Naive B cell (primary cell): ENCODE results near the gene GFRA4. TPM values are rescaled to one million over a fixed set of nuclear protein-coding genes. Genes with fewer than 3 reads are reported as not detected.
A peak's percentile ranks its signal among the peaks of the same experiment; 100 is the strongest.

Experiments
- ATAC-seq, 2 donors: fragments of 150-1000 bp; cut with Tn5 transposase; 2 replicates each; pipeline ENCODE4 v1.10.0; 2021; ENCODE audit warnings: low read depth in 2 of 2, mild to moderate bottlenecking in 2 of 2, moderate library complexity in 2 of 2
- DNase-seq: peaks from one replicate; pipeline ENCODE4 v3.0.0; 2022
- H3K27ac Mint-ChIP-seq, 6 donors: one replicate each; pipeline ENCODE4 v1.8.0; 2020 to 2022; ENCODE audit warnings: mild to moderate bottlenecking in 6 of 6, mixed read lengths in 6 of 6, moderate library complexity in 5 of 6, inconsistent platforms in 2 of 6
- H3K27me3 Mint-ChIP-seq, 3 donors: one replicate each; pipeline ENCODE4 v1.8.0; 2021 to 2022; ENCODE audit warnings: mixed read lengths in 3 of 3, mild to moderate bottlenecking in 1 of 3
- H3K36me3 Mint-ChIP-seq, 2 donors: one replicate each; pipeline ENCODE4 v1.8.0; 2020 to 2022; ENCODE audit warnings: mixed read lengths in 2 of 2, inconsistent platforms in 1 of 2, mild to moderate bottlenecking in 1 of 2
- H3K4me1 Mint-ChIP-seq, 3 donors: one replicate each; pipeline ENCODE4 v1.8.0; 2020 to 2022; ENCODE audit warnings: mixed read lengths in 3 of 3, inconsistent platforms in 1 of 3, mild to moderate bottlenecking in 1 of 3, moderate library complexity in 1 of 3
- H3K4me3 Mint-ChIP-seq, 8 donors: one replicate each; pipeline ENCODE4 v1.8.0; 2020 to 2022; ENCODE audit warnings: mild to moderate bottlenecking in 8 of 8, mixed read lengths in 8 of 8, moderate library complexity in 8 of 8, inconsistent platforms in 2 of 8
- H3K9me3 Mint-ChIP-seq, 7 donors: one replicate each; pipeline ENCODE4 v1.8.0; 2020 to 2022; ENCODE audit warnings: mixed read lengths in 7 of 7, mild to moderate bottlenecking in 5 of 7, inconsistent platforms in 2 of 7, moderate library complexity in 1 of 7
- polyA plus RNA-seq, 6 donors: library from polyadenylated mRNA; unstranded; fragments of 300-500 nt; fragmentation: Illumina TruSeq; gene quantifications; one replicate each; pipeline ENCODE4 v1.2.3, GENCODE V29; 2021; ENCODE audit warnings: low read depth in 6 of 6

Gene GFRA4
- polyA plus RNA-seq, 6 donors from 2014 or later, result not detected

DNA sequence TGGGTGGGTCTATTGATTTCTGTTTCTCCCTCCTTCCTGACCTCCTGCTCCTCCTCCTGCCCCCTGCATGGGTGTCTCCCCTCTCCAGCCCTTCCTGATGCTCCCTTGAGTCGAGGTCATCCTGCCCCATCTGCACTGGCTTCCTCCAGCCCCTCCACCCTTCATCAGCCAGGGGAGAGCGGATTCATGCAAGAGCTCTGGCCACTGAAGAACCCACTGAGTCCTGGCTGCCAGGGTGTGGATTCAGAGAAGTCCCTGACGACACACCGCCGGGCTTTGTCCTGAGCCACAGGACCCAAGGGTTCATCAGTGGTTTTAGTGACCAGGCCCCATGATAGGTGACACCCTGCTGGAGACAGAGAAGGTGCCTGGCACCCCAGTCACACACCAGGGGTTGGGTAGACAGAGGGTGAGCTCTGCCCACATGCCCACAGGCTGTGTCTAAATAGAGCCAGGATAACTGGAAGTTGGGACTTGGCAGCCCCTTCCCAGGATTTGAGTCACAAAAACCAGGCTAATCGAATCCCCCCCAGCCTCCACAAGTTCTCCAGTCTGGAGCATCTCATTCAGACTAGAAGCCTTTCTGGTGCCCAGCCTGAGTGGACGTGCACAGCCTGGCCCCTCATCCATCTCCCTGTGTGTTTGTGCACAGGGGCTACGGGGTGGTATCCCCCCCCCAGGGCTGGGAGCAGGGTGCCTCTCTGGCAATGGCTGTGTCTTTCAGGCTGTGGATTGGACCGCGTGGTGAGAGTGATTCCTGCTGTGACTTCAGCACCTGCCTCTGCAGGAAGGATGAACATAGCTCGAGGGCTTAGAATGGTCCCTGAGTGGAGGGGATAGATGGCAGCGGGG is 1.2 kb downstream of the GFRA4 start:
- peaks cover 0 to 3% (median 0%) of the 10 kb centered on the region in 7 donors for H3K9me3 Mint-ChIP-seq

DNA sequence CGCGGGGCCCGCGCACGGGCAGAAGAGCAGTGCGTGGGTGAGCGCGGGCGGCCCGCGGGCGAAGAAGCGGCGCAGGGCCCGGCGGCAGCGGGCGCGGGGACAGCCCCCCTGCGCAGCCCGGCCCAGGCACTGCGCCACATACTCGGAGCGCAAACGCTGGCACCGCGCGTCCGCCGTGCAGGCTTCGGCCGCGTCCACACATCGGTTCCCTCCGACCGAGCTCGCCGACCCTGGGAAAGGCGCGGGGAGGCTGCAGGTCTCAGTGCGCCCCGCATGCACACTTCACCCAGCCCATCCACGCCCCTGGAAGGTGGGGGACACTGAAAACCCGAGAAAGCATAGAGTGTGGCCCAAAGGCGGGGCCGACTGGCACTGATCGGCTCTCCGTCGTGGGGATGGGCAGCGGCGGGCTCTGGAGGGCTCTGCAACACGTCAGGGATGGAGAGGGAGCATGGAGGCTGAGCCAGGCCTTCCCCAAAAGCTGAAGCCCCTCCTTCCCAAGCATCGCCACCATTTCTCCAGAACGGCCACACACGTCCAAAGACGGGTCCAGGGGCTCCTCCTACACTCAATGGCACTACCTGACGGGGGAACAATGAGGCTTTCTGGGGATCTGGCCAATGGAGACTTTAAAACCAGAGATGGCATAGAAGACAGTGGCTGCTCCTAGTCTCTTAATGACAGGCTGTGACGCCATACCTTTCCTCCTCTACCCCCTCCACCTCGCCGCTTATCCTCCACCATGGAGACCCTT is 2.0 kb downstream of the GFRA4 start:
- H3K27ac Mint-ChIP-seq, result no peak overlapping the region
- no peak for DNase-seq
- H3K4me3 Mint-ChIP-seq, result peak overlapping the region in 1 of 8 donors; percentile 63
- peaks cover 0 to 3% (median 0%) of the 10 kb centered on the region in 7 donors for H3K9me3 Mint-ChIP-seq
- peaks cover 6 to 18% (median 13%) of the 10 kb centered on the region in 3 donors for H3K4me1 Mint-ChIP-seq
- H3K27me3 Mint-ChIP-seq, result peaks cover 9 to 44% (median 35%) of the 10 kb centered on the region in 3 donors
- ATAC-seq, result no peak
- no peaks in the 10 kb centered on the region for H3K36me3 Mint-ChIP-seq

More for the DNA sequence above, 1.2 kb downstream of the GFRA4 start:
- Mint-ChIP-seq H3K27me3 (peaks cover 9 to 49% (median 35%) of the 10 kb centered on the region in 3 donors), H3K4me3 (peak overlapping the region in 1 of 8 donors; percentile 63), H3K36me3 (no peaks in the 10 kb centered on the region), H3K4me1 (peaks cover 6 to 18% (median 13%) of the 10 kb centered on the region in 3 donors), H3K27ac (peak overlapping the region in 1 of 6 donors; percentile 70)
- DNase-seq (no peak), ATAC-seq (no peak)

GRCh38 chr20:3660262-3661059 is 2.7 kb downstream of the GFRA4 start:
- H3K4me1 Mint-ChIP-seq, result peaks cover 6 to 18% (median 11%) of the 10 kb centered on the region in 3 donors
- H3K9me3 Mint-ChIP-seq, result peaks cover 0 to 4% (median 0%) of the 10 kb centered on the region in 7 donors
- no peak for ATAC-seq
- no peak overlapping the region for H3K4me3 Mint-ChIP-seq
- DNase-seq, result no peak
- no peak overlapping the region for H3K27ac Mint-ChIP-seq
- peaks cover 9 to 43% (median 35%) of the 10 kb centered on the region in 3 donors for H3K27me3 Mint-ChIP-seq
- H3K36me3 Mint-ChIP-seq, result no peaks in the 10 kb centered on the region

DNA sequence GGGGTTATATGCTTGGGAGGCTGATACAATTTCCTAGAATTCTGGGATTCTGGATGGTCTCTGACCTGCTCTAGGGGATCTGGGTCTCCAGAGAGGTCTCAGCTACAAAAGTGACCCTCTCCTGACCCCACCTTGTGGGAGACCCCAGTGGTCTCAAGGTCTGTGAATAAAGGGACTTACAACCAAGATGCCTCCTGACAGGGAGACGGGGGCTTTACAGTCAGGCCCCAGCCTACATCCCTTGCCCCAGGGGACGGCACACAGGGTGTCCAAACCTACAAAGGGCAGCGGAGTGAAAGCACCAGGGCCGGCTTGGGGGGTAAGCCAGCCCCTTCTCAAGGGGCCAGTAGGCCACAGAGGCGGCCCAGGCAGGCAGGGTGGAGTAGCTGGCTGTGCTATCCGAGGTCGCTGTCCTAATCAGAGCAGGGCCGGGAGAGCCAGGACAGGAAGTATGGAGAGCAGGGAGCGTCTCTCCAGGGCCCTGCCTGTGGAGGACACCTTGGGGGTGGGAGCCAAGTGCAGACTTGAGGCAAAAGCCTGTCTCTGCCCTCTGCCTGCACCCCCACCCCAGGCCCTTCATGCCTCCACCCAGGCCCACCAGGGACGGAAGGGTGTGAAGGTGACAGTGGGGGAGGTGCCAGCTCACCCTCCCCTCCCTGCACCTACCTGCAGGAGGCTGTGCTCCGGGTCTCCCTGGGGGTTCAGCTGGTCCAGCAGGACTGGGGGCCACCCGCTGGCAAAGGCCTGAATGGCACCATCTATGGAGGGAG is 3.5 kb downstream of the GFRA4 start:
- H3K4me3 Mint-ChIP-seq, result peak overlapping the region in 2 of 8 donors; percentile 36 to 51
- DNase-seq, result no peak

GRCh38 chr20:3658716-3659491 is 4.3 kb downstream of the GFRA4 start:
- no peak overlapping the region for H3K27ac Mint-ChIP-seq
- H3K4me1 Mint-ChIP-seq, result peaks cover 6 to 11% (median 11%) of the 10 kb centered on the region in 3 donors
- peak overlapping the region in 1 of 8 donors; percentile 12 for H3K4me3 Mint-ChIP-seq
- peaks cover 0 to 5% (median under 1%) of the 10 kb centered on the region in 7 donors for H3K9me3 Mint-ChIP-seq
- H3K27me3 Mint-ChIP-seq, result peaks cover 8 to 43% (median 35%) of the 10 kb centered on the region in 3 donors
- H3K36me3 Mint-ChIP-seq, result peaks cover 0 to 2% of the 10 kb centered on the region in 2 donors
- DNase-seq (no peak), ATAC-seq (peak; percentile 41 to 59)

More for the DNA sequence above, 3.5 kb downstream of the GFRA4 start:
- peaks cover 6 to 11% (median 11%) of the 10 kb centered on the region in 3 donors for H3K4me1 Mint-ChIP-seq
- no peaks in the 10 kb centered on the region for H3K36me3 Mint-ChIP-seq
- peaks cover 0 to 5% (median 0%) of the 10 kb centered on the region in 7 donors for H3K9me3 Mint-ChIP-seq
- no peak for ATAC-seq
- peaks cover 9 to 43% (median 35%) of the 10 kb centered on the region in 3 donors for H3K27me3 Mint-ChIP-seq
- peak overlapping the region in 1 of 6 donors; percentile 33 for H3K27ac Mint-ChIP-seq

GRCh38 chr20:3658019-3658715 is 5.0 kb downstream of the GFRA4 start:
- peaks cover 6 to 11% (median 11%) of the 10 kb centered on the region in 3 donors for H3K4me1 Mint-ChIP-seq
- peaks cover 0 to 8% of the 10 kb centered on the region in 2 donors for H3K36me3 Mint-ChIP-seq
- DNase-seq (no peak), ATAC-seq (no peak)
- H3K27me3 Mint-ChIP-seq, result peaks cover 5 to 40% (median 35%) of the 10 kb centered on the region in 3 donors
- peak overlapping the region in 1 of 6 donors; percentile 61 for H3K27ac Mint-ChIP-seq
- peaks cover 0 to 8% (median 4%) of the 10 kb centered on the region in 7 donors for H3K9me3 Mint-ChIP-seq
- H3K4me3 Mint-ChIP-seq, result no peak overlapping the region

DNA sequence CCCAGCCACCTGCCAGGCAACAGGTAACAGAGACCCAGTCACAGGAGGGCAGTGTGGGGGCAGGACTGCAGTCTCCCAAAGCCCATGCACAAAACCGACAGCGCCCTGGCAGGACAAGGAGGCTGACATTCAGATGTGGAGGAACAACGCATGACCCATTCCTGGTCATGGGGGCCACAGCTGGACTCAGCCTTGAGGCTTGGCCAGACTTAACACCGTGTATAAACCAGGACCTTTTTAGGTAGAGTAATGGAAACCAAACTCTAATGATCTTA is 8.1 kb downstream of the GFRA4 start:
- Mint-ChIP-seq H3K4me3 (no peak overlapping the region), H3K9me3 (peaks cover 0 to 8% (median 4%) of the 10 kb centered on the region in 7 donors), H3K27ac (no peak overlapping the region)

GRCh38 chr20:3654326-3655130 is 8.7 kb downstream of the GFRA4 start:
- peaks cover 6 to 8% of the 10 kb centered on the region in 2 donors for H3K36me3 Mint-ChIP-seq
- peaks cover 6 to 17% (median 15%) of the 10 kb centered on the region in 3 donors for H3K4me1 Mint-ChIP-seq
- ATAC-seq (no peak), DNase-seq (no peak)
- H3K27me3 Mint-ChIP-seq, result peaks cover 0 to 16% (median 10%) of the 10 kb centered on the region in 3 donors
- H3K27ac Mint-ChIP-seq, result no peak overlapping the region
- no peak overlapping the region for H3K4me3 Mint-ChIP-seq
- peaks cover 0 to 8% (median 4%) of the 10 kb centered on the region in 7 donors for H3K9me3 Mint-ChIP-seq

More for the DNA sequence above, 8.1 kb downstream of the GFRA4 start:
- Mint-ChIP-seq H3K27me3 (peaks cover 0 to 20% (median 15%) of the 10 kb centered on the region in 3 donors), H3K4me1 (peaks cover 6 to 19% (median 17%) of the 10 kb centered on the region in 3 donors), H3K36me3 (peaks cover 6 to 8% of the 10 kb centered on the region in 2 donors)
- DNase-seq, result no peak
- ATAC-seq, result no peak

- Mint-ChIP-seq H3K27me3 (peaks cover 0 to 11% (median 3%) of the 10 kb centered on the region in 3 donors), H3K4me3 (no peak overlapping the region), H3K9me3 (peaks cover 0 to 8% (median 3%) of the 10 kb centered on the region in 7 donors), H3K27ac (no peak overlapping the region), H3K36me3 (peaks cover 6 to 8% of the 10 kb centered on the region in 2 donors), H3K4me1 (peaks cover 3 to 11% (median 10%) of the 10 kb centered on the region in 3 donors)
- DNase-seq (no peak), ATAC-seq (no peak)
Measured at GRCh38 chr20:3653921-3654320, 9.3 kb downstream of the GFRA4 start.

GRCh38 chr20:3652676-3653596 is 10.3 kb downstream of the GFRA4 start:
- H3K4me1 Mint-ChIP-seq, result peaks cover 0 to 7% (median 6%) of the 10 kb centered on the region in 3 donors
- peak overlapping the region in 1 of 6 donors; percentile 76 for H3K27ac Mint-ChIP-seq
- H3K36me3 Mint-ChIP-seq, result peaks cover 6 to 8% of the 10 kb centered on the region in 2 donors
- peaks cover 0 to 8% (median 3%) of the 10 kb centered on the region in 7 donors for H3K9me3 Mint-ChIP-seq
- H3K27me3 Mint-ChIP-seq, result peaks cover 0 to 7% (median 0%) of the 10 kb centered on the region in 3 donors
- DNase-seq, result no peak
- no peak overlapping the region for H3K4me3 Mint-ChIP-seq
- no peak for ATAC-seq
